Measurements from ENCODE around the gene MAGI2. TPM values are rescaled to one million over a fixed set of nuclear protein-coding genes. Genes with fewer than 3 reads are reported as not detected.

MAGI2 gene
- total and polyA plus RNA-seq, 2 of the 13 experiments (the other 11 are each of a cell fraction or from before 2014, with no cell fraction given): 1.5 to 3.8 TPM

DNA sequence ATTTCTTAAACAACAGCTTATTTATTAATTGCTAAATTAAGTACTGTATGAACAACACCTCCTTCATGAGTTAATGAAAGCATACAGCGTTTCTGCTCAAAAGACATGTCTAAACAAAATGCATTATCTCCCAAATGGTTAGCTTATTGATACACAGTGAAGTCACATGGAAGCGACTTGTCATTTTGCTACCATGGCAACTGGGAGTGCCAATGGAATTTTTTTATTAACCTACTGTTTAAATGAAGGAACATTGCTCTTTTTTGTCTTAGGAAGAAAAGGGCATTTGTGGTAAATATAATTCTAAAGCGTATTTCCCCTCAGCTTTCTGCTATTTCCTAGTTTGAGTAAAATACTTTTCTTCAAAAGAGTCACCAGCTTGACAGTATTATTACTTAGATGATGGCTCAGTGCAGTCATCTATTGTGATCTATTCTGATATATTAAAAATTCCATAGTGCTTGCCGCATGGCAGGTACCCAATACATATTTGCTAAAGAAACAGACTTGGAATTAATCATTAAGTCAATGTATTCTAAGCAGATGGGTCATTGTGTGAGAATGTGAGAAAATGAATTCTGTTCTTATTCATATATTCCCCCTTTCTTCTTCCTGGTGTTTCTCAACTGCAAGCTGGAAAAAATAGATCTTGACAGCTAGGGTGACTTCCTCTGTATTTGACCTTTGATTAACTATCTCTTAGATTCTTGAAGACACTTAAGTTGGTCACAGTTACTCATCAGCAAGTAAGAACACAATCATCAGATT, 818.3 kb downstream of the MAGI2 start:
- no peaks in the 10 kb centered on the region for H4K20me1 ChIP-seq (ENCODE audit: insufficient read depth, low read length)
- ChIA-PET CTCF (ENCODE audit: low intra/inter-chr PET ratio, low total read pairs) (no interaction called here), POLR2A (no interaction called here)
- H2AFZ ChIP-seq (ENCODE audit: low read length): no peak overlapping the region
- no peak overlapping the region for H3K4me3 ChIP-seq (replicated peaks in 1 of 3; ENCODE audit: insufficient read depth in 1 of 3, low read depth in 2 of 3, low read length in 3 of 3)
- H3K36me3 ChIP-seq (replicated peaks in 1 of 2; ENCODE audit: control insufficient read depth in 1 of 2, insufficient read depth in 2 of 2, low read length in 2 of 2): no peaks in the 10 kb centered on the region
- H3K79me2 ChIP-seq (ENCODE audit: insufficient read depth, low read length): no peaks in the 10 kb centered on the region
- H3K27me3 ChIP-seq (ENCODE audit: control insufficient read depth in 1 of 2, insufficient read depth in 2 of 2, low read length in 2 of 2): no peaks in the 10 kb centered on the region; a peak in 1 of 5 replicates
- no peak for FAIRE-seq
- TF ChIP-seq, protein P1, sequence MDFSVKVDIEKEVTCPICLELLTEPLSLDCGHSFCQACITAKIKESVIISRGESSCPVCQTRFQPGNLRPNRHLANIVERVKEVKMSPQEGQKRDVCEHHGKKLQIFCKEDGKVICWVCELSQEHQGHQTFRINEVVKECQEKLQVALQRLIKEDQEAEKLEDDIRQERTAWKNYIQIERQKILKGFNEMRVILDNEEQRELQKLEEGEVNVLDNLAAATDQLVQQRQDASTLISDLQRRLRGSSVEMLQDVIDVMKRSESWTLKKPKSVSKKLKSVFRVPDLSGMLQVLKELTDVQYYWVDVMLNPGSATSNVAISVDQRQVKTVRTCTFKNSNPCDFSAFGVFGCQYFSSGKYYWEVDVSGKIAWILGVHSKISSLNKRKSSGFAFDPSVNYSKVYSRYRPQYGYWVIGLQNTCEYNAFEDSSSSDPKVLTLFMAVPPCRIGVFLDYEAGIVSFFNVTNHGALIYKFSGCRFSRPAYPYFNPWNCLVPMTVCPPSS (IDR thresholded peaks at IDR 0.05): no peak
- TF ChIP-seq CREM (IDR thresholded peaks at IDR 0.05) (no peak), CREM (CRISPR knock-in tag; IDR thresholded peaks at IDR 0.05) (no peak), ZNF329 (CRISPR knock-in tag; IDR thresholded peaks at IDR 0.05; ENCODE audit: low read depth) (no peak), KDM2A (CRISPR knock-in tag; IDR thresholded peaks at IDR 0.05; ENCODE audit: borderline replicate concordance, low read depth) (no peak)
- no TSS peak for BruUV-seq (replicated peaks)
- H3K9ac ChIP-seq (ENCODE audit: insufficient read depth, low read depth, low read length): no peak overlapping the region
- H3K27ac ChIP-seq (ENCODE audit: extremely low read length, insufficient read depth, low read length): no peak overlapping the region
- no peak overlapping the region for H3K4me2 ChIP-seq (ENCODE audit: low read depth, low read length)
- no peaks in the 10 kb centered on the region for H3K4me1 ChIP-seq (ENCODE audit: insufficient read depth, low read length)
- no peak for DNase-seq (ENCODE audit: low spot score)
- intact Hi-C loops (cut with micrococcal nuclease; ENCODE audit: unreplicated experiment): no loop called here
- in situ Hi-C loops (cut with HindIII; ENCODE audit: extremely low pct_ligation_motif_present, low pct_unique_long_range_greater_than_20kb): no loop called here
- WGBS (ENCODE audit: low lambda C conversion rate): 16% methylated on average over 4 of the region's 4 CpGs
- no peak for ATAC-seq
- no peaks in the 10 kb centered on the region for H3K9me3 ChIP-seq (ENCODE audit: low read length)

GRCh38 chr7:78634093-78634492, 819.4 kb downstream of the MAGI2 start:
- H2AFZ ChIP-seq (ENCODE audit: low read length): no peak overlapping the region
- ChIA-PET CTCF (ENCODE audit: low intra/inter-chr PET ratio, low total read pairs) (no interaction called here), POLR2A (no interaction called here)
- intact Hi-C loops (cut with micrococcal nuclease; ENCODE audit: unreplicated experiment): no loop called here
- FAIRE-seq (no peak), DNase-seq (ENCODE audit: low spot score) (no peak), ATAC-seq (no peak)
- no peaks in the 10 kb centered on the region for H3K9me3 ChIP-seq (ENCODE audit: low read length)
- no peak overlapping the region for H3K27ac ChIP-seq (ENCODE audit: extremely low read length, insufficient read depth, low read length)
- no peak overlapping the region for H3K9ac ChIP-seq (ENCODE audit: insufficient read depth, low read depth, low read length)
- no peaks in the 10 kb centered on the region; a peak in 1 of 5 replicates for H3K27me3 ChIP-seq (ENCODE audit: control insufficient read depth in 1 of 2, insufficient read depth in 2 of 2, low read length in 2 of 2)
- H3K4me3 ChIP-seq (replicated peaks in 1 of 3; ENCODE audit: insufficient read depth in 1 of 3, low read depth in 2 of 3, low read length in 3 of 3): no peak overlapping the region
- H3K79me2 ChIP-seq (ENCODE audit: insufficient read depth, low read length): no peaks in the 10 kb centered on the region
- no peaks in the 10 kb centered on the region for H3K4me1 ChIP-seq (ENCODE audit: insufficient read depth, low read length)
- no peak overlapping the region for H3K4me2 ChIP-seq (ENCODE audit: low read depth, low read length)
- no peaks in the 10 kb centered on the region for H3K36me3 ChIP-seq (replicated peaks in 1 of 2; ENCODE audit: control insufficient read depth in 1 of 2, insufficient read depth in 2 of 2, low read length in 2 of 2)
- in situ Hi-C loops (cut with HindIII; ENCODE audit: extremely low pct_ligation_motif_present, low pct_unique_long_range_greater_than_20kb): no loop called here
- no peaks in the 10 kb centered on the region for H4K20me1 ChIP-seq (ENCODE audit: insufficient read depth, low read length)
- no TSS peak for BruUV-seq (replicated peaks)
- TF ChIP-seq CCAR2 (optimal IDR thresholded peaks at IDR 0.05; ENCODE audit: low read depth, low read length): no peak
- TF ChIP-seq ZNF781 (CRISPR knock-in tag; IDR thresholded peaks at IDR 0.05; ENCODE audit: borderline replicate concordance, not compliant biosample characterization): no peak
- no peak for TF ChIP-seq DBP (CRISPR knock-in tag; IDR thresholded peaks at IDR 0.05; ENCODE audit: not compliant biosample characterization)
- TF ChIP-seq MEF2D (CRISPR knock-in tag; IDR thresholded peaks at IDR 0.05): no peak
- no peak for TF ChIP-seq ZNF747 (CRISPR knock-in tag; IDR thresholded peaks at IDR 0.05; ENCODE audit: borderline replicate concordance)
- no peak for TF ChIP-seq MAX (IDR thresholded peaks at IDR 0.05)
- 0 out of 4 replicates have a peak, but pooled peaks of 1 of the 2 experiments have one; percentile 14 for TF ChIP-seq MAFK (conservative IDR thresholded peaks at IDR 0.05 in 1 of 2, IDR thresholded peaks at IDR 0.05 in 1 of 2; ENCODE audit: low read length in 2 of 2)
- TF ChIP-seq XBP1 (CRISPR knock-in tag; IDR thresholded peaks at IDR 0.05): no peak
- no peak for TF ChIP-seq ONECUT2 (CRISPR knock-in tag; IDR thresholded peaks at IDR 0.05)
- no peak for TF ChIP-seq MBNL3 (CRISPR knock-in tag; conservative IDR thresholded peaks at IDR 0.05)
- TF ChIP-seq NFE2L2 (IDR thresholded peaks at IDR 0.05; ENCODE audit: low read length): peak; percentile 53; the same call in 1 of the 2 replicates
- 97% methylated on average over 1 of the region's 1 CpG for WGBS (ENCODE audit: low lambda C conversion rate)
